HPDE6-E6E7 (cell line): Measurements from ENCODE around the gene TMEM131L.
"Not testable (repeated sequence)": the region's sequence is repeated elsewhere in the genome, so short reads cannot be mapped to it uniquely, and the experiment has no call there.

Source experiments
- DNase-seq: peaks from one replicate; pipeline ENCODE4 v3.0.0; 2011; ENCODE audit warnings: missing footprints; ENCODE audit errors: extremely low spot score

TMEM131L gene, protein sequence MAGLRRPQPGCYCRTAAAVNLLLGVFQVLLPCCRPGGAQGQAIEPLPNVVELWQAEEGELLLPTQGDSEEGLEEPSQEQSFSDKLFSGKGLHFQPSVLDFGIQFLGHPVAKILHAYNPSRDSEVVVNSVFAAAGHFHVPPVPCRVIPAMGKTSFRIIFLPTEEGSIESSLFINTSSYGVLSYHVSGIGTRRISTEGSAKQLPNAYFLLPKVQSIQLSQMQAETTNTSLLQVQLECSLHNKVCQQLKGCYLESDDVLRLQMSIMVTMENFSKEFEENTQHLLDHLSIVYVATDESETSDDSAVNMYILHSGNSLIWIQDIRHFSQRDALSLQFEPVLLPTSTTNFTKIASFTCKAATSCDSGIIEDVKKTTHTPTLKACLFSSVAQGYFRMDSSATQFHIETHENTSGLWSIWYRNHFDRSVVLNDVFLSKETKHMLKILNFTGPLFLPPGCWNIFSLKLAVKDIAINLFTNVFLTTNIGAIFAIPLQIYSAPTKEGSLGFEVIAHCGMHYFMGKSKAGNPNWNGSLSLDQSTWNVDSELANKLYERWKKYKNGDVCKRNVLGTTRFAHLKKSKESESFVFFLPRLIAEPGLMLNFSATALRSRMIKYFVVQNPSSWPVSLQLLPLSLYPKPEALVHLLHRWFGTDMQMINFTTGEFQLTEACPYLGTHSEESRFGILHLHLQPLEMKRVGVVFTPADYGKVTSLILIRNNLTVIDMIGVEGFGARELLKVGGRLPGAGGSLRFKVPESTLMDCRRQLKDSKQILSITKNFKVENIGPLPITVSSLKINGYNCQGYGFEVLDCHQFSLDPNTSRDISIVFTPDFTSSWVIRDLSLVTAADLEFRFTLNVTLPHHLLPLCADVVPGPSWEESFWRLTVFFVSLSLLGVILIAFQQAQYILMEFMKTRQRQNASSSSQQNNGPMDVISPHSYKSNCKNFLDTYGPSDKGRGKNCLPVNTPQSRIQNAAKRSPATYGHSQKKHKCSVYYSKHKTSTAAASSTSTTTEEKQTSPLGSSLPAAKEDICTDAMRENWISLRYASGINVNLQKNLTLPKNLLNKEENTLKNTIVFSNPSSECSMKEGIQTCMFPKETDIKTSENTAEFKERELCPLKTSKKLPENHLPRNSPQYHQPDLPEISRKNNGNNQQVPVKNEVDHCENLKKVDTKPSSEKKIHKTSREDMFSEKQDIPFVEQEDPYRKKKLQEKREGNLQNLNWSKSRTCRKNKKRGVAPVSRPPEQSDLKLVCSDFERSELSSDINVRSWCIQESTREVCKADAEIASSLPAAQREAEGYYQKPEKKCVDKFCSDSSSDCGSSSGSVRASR (N-terminal part only)

DNA sequence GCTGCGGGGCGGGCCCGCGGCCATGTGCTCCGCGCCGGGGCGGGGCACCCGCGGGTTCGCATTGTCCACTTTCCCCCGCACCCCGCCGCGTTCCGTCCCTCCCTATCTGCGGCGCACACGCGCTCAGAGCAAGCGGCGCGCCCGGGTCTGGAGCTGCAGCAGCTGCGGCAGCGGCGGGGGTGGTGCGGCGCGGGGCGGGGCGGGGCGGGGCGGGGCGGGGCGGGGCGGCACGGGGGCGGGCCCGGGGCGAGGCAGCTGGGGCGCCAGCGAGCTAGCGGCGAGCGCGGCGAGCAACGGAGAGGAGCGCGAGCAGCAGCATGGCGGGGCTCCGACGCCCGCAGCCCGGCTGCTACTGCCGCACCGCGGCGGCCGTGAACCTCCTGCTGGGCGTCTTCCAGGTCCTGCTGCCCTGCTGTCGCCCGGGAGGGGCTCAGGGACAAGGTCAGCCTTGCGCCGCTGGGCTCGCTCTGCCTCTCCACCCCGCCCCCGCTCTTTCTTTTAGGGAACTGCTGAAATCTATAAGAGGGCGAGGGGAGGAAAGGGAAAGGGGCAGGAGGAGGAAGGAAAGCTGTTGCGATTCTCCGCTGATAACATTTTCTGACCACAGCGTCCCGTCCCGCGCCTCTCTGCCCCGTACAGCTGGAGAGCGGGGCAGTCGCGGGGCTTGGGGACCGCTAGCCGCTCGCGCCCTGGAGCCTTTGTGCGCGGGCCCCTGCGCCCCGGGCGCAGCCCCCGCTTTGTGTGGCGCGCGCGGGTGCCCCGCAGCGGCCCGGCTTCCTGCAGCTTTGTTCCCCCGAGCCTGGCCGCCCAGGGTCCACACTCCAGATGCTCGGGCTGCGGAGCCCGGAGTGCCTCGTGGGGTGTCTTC is at the start of gene TMEM131L:
Gene TMEM131L, plus strand, starts transcription at position 280 of the 868 bp plus-strand sequence. Its CDS starts 38 bp downstream, at position 318.
- peak; percentile 57 for DNase-seq

DNA sequence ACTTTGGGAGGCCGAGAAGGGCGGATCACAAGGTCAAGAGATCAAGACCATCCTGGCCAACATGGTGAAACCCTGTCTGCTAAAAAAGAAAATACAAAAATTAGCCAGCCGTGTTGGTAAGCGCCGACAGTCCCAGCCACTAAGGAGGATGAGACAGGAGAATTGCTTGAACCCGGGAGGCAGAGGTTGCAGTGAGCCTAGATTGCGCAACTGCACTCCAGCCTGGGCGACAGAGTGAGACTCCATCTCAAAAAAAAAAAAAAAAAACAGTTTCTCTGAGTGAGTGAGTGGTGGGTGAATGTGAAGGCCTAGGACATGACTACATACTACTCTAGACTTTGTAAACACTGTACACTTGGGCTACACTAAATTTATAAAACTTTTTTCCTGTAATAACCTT is 49.7 kb upstream of the TMEM131L start:
- not testable (repeated sequence) for DNase-seq

DNA sequence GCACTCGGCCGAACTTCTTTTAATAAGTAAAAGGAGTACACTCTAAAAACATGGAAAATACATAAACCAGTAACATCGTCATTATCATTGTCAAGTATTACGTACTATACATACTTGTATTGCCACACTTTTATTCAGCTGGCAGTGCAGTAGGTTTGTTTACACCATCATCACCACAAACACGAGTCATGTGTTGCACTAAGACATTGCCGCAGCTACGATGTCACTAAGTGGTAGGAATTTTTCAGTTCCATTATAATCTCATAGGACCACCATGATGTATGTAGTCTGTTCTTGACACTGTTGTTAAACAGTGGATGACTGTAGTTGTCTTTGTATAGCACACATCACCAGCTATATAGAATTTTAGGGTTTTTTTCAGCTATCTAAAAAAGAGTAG is 48.0 kb upstream of the TMEM131L start:
- no peak for DNase-seq

DNA sequence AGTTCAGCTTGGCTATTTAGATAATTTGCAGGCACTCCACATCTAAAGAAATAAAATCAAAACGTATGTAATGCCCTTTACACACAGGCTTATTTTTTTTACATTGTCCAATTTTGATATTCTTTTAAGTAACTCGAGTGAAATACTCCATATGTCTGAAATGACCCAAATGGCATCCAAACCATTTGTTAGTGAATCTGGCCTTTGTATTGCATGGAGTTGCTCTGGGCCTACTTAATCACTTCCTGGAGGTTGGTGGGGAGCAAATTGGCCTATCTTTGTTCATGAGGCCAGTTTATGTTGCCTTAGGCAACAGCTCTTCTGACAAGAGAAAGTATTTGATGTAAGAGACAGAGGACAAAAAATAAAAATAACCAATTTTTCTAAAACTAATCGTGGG is 47.6 kb upstream of the TMEM131L start:
- DNase-seq: no peak

DNA sequence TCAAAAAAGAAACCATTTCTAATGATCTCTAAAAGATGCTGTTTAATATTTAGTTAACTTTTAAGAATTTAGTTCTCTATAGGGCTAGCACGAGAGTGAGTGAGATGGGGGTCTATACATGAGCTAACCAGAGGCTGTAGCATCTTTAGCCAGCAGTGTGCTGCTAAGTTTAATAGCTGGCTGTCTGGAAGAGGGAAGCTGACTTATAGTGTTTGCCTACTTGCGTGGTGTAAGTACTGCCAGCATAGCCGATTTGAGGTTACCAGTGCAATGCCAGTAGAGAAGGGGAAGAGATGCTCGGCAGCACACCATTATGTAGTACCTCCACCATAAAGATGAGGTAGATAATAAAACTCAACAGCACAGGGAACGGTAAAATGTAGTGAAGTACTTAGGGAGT is 47.1 kb upstream of the TMEM131L start:
- no peak for DNase-seq

DNA sequence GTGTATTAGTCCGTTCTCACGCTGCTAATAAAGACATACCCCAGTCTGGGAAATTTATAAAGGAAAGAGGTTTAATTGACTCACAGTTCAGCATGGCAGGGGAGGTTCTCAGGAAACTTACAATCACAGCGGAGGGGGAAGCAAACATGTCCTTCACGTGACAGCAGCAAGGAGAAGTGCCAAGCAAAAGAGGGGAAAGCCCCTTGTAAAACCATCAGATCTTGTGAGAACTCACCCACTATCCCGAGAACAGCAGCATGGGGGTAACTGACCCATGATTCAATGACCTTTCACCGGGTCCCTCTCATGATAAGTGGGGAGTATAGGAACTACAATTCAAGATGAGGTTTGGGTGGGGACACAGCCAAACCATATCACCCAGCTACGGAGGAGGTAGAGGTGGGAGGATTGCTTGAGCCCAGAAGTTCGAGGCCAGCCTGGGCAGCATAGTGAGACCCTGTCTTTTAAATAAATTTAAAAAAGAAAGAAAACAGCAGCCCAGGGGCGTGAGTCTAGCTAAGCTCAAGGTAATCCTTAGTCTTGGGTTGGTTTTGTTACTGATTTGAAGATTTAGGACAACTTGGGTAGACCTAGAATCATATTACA is 46.4 kb upstream of the TMEM131L start:
- no peak for DNase-seq

DNA sequence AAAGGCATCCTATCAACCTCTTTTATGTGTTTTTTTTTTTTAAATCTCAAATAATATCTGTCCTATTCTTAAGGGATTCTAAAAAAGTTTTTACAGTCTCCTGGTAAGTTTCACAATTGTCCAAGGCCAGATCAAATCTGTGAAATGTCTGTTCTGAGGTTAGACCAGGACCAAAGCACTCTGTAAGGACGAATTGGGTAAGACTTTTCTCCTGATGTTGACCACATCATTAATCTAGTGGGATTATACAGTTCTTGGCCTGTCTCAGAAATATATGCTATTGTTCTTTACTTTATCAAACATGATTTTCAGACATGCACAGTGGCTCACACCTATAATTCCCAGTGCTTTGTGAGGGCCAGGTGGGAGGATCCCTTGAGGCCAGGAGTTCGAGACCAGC is 45.8 kb upstream of the TMEM131L start:
- no peak for DNase-seq

DNA sequence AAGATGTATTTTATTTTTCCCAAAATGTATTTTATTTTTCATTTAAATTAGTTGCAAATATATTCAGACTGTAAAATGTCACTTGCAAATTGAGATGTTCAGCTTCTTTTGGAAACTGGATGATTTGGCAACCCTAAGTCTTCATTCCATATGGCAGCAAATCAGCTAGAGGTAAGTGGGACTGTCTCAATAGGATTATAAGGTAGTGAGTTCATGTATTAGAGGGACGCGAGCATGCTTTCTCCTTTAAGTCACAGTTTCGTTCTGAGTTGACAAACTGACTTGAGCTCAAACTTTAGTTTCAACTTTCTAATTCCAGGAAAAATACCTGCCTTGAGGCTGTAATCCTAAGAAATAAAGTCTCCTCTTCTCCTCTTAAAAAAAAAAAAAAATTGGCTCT is 44.2 kb upstream of the TMEM131L start:
- no peak for DNase-seq

DNA sequence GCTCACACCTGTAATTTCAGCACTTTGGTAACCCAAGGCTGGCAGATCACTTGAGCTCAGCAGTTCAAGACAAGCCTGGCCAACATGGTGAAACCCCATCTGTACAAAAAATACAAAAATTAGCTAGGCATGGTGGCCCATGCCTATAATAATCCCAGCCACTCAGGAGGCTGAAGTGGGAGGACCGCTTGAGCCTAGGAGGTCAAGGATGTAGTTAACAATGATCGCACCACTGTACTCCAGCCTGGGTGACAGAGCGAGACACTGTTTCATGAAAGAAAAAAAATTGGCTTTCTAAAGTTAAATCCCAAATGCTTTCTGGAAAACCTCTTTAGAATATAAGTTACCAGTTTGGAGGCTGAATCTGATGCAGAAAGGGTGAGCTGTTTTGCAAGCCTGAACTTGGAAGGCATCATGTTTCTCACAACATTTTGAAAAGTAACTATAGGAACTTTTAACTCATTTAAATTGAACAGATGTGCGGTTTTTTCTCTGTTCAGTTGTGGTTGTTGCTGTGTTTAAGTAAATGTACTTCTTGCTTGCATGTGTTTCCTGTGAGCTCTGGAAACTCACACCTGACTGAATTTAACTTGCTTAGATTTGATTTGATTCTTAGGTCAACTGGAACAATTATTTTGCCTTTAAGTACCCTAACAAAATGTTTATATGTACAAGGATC is 39.8 kb upstream of the TMEM131L start:
- DNase-seq: no peak

DNA sequence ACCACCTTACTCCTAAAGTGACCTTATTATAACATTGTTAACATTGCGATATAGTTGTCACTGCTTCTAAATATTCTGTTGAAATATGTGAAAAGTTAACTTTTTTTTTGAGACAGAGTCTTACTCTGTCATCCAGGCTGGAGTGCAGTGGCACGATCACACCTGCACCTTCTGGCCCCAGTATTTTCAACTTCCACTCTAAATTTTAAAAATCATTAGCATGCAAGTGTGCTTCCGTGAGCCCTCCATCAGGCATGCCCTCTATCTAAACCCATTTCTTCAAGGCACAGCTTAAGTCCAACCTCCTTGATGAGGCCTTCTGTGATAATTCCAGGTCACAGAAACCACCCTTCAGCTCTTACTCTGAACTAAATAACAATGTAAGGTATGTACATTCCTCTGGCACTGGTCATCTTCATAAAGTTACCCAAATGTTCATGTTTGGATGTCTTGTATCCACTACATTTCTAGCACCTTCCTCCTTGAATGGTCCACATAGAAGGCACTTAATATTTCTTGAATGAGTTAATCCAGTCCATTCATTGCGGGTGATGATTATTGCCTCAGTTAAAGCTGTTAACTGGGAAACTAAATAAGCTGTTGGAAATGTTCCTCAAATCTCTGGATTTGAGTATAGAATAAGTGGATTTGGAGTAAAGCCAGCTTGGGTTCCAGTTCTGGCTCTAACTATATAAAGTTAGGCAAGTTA is 38.6 kb upstream of the TMEM131L start:
- DNase-seq: no peak

DNA sequence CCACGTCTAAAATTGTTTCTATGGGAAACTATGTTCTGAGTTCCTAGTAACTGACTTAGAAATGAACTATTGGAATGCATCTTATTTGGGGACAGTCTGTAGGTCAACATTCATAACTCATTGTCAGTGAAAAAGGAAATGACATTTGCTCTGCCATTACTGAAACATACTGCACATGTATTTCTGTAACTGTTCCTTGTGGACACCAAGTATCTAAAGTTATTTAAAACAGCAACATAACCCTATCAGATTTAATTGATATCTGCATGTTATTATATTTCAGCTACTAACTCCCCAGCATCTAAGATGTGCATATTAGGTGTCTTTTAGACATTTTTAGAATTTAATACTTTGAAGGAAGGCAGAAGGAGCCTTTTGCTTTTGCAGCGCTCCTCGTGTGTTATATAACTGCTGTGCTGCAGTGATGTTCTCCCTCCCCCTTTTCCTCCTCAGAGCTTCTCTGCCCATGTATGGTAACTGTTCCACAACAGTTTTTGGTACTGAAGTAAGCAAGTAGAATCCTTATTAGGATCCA is 37.2 kb upstream of the TMEM131L start:
- DNase-seq: no peak

DNA sequence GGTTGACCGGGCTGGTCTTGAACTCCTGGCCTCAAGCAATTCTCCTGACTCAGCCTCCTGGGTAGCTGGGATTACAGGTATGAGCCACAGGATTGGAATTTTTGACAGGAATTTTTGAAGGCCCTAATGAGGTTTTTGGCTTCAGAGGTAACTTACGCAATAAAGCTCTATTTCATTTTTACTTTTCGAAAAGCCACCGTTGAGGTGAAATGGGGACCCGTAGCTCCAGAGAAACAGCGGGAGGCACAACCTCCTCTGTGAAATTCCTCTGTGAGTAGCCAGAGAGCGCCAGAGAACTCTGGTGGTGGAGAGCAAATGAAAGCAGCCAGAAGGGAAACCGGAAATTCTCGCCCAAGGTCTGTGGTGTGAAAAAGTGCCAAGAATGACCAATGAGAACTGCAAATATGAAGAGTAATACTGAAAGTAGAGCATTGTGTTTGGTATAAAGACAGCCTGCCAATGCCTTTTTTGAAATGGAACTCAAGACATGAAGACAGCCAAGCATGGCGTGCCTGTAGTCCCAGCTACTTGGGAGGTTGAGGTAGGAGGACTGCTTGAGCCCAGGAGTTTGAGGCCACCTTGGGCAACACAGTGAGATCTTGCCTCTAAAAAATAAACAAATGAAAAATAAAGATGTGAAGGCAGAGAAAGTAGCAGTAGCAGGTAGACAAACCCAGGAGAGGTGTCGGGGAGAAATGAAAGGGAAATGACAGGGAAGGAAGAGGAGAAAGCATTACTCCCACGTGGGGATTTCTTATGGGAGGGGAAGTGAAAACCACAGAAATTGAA is 33.0 kb upstream of the TMEM131L start:
- peak; percentile 42 for DNase-seq

DNA sequence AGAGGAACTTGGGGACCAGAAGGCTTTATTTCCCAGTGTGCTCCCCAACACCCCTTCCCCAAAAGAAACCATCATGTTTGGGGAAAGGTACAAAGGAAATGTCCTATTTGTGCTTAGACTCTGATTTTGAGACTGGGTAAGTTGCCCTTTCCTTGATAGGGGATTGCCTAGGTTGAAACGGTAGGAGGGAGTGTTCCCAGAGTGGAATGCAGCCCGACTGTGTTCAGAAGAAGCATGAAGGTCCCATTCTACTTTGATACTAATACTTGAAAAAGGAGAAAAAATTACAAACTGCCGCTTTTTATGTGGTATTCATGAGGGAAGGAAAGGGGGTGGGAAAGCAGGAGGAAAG is 32.4 kb upstream of the TMEM131L start:
- DNase-seq: no peak

DNA sequence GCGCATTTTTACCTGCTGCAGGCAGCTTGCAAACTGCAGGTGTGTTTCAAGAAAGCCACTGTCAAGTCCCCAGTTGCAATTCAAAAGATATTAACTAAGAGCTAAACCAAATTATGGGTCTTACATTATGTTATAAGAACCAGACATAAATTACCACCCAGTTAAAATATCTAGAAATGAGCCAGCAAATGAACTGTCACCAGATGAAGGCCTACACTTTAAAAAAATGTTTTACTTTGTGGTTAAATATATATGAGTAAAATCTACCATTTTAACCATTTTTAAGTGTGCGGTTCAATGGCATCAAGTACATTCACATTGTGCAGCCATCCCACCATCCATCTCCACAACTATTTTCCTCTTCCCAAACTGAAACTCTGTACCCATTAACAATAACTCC is 32.0 kb upstream of the TMEM131L start:
- DNase-seq: no peak

DNA sequence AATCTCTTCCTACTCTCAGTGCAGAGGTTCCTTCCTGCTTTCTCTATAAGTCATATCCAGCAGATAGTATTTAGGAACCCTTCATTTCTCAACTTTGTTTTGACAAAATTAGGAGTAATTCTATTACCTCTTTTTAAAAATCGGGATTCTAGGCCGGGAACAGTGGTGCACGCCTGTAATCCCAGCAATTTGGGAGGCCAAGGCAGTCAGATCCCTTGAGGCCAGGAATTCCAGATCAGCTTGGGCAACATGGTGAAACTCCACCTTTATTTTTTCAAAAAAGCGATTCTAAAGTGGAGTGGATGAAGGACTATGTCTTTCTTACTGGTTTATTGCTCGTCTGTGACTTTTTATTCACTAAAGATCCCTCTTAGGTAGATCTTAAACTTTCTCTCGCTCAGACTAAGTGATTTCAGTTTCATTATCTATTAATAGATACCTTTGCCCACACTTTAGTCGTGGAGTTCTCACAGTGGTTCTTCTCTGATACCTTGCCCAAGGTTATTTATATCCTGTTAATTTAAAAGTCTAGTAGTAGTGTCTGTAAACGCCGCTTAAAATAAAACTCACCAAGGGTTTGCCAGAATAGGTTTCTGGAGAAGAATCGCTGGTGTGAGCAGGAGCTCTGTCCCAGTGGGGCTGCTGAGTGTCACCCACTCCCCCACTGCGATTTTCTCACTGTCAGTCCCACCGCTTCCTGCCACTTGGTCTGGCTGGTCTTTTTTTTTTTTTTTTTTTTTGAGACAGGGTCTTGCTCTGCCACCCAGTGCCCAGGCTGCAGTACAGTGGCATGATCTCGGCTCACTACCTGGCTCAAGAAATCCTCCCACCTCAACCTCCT is 27.0 kb upstream of the TMEM131L start:
- no peak for DNase-seq

DNA sequence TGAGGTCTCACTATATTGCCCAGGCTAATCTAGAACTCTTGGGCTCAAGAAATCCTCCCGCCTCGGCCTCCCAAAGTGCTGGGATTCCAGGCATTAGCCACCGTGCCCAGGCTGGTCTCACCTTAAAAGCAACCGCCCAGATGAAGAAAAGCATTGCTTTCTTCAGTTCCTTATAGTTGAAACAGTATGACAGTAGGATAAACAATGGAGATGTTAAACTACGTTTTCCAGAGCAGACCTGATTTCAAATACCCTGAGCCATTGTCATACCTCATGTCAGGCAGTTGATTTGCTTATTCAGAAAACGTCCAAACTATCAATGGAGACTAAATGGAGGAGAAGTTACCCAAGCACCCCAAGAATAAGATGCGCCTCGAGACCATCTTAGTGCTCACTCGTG is 26.3 kb upstream of the TMEM131L start:
- no peak for DNase-seq

DNA sequence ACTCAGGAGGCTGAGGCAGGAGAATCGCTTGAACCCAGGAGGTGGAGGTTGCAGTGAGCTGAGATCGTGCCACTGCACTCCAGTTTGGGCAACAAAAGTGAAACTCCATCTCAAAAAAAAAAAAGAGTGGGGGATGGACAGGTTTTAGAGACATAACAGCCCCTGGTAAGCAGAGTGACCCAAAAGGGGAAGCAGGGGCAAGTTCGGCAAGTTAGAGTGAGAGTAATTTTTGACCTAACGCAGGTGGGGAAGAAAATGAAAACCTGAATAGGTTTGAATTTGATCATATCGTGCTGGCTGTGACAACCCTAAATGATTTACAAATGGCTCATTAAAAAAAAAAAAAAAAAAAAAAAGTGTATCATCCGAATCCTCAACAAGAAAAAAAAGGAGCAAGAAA is 25.7 kb upstream of the TMEM131L start:
- no peak for DNase-seq
